GM19324 (cell line): ENCODE results near the gene PHACTR2.
"Not testable (repeated sequence)": the region's sequence is repeated elsewhere in the genome, so short reads cannot be mapped to it uniquely, and the experiment has no call there.

ENCODE experiments used
- ATAC-seq: cut with Tn5 transposase; IDR thresholded peaks from one replicate; pipeline ENCODE4 v1.9.1; 2021; ENCODE audit warnings: mild to moderate bottlenecking, moderate library complexity; ENCODE audit not compliant: unreplicated experiment, low FRiP score

The PHACTR2 gene

DNA sequence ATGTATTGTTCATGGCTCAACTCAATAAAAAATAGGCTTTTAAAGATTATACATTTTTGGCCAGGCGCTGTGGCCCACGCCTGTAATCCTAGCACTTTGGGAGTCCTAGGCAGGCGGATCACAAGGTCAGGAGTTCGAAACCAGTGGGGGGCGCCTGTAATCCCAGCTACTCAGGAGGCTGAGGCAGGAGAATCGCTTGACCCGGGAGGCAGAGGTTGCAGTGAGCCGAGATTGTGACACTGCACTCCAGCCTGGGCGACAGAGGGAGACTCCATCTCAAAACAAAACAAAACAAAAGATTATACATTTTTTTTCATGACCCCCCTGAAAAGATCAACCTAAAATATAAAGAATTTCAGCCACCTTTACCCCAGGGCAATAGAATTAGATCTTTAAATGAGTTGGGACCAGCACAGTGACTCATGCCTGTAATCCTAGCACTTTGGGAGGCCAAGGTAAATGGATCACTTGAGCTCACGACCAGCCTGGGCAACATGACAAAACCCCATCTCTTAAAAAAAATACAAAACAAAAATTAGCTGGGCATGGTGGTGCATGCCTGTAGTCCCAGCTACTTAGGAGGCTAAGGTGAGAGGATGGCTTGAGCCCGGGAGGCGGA is 60.4 kb downstream of the PHACTR2 start:
- ATAC-seq, result not testable (repeated sequence)

DNA sequence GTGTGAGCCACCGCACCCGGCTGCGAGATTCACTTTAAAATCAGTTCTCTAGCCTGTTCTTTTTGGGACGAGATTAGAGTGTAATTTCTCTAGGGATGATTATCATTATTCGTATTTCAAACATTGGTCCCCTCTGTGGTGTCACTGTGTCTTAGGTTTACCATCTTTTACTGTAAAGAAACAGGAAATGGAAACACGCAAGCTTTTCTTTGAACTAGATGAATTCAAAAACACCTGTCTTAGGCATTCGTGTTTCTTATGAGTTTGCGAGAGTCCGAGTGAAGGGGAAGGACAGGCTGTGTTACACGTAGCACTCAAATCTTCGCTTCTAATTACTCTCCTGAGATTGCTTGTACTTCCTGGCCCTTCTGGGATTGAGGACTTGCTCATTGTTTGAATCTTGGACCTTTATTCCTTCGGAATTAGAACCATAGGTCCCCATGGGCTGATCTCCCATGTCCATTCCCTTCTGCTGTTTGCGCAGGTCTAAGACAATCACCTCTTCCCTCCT is 61.6 kb downstream of the PHACTR2 start:
- ATAC-seq, result no peak

GRCh38 chr6:143740213-143740612 is 62.4 kb downstream of the PHACTR2 start:
- no peak for ATAC-seq

GRCh38 chr6:143741480-143741879 is 63.7 kb downstream of the PHACTR2 start:
- no peak for ATAC-seq

DNA sequence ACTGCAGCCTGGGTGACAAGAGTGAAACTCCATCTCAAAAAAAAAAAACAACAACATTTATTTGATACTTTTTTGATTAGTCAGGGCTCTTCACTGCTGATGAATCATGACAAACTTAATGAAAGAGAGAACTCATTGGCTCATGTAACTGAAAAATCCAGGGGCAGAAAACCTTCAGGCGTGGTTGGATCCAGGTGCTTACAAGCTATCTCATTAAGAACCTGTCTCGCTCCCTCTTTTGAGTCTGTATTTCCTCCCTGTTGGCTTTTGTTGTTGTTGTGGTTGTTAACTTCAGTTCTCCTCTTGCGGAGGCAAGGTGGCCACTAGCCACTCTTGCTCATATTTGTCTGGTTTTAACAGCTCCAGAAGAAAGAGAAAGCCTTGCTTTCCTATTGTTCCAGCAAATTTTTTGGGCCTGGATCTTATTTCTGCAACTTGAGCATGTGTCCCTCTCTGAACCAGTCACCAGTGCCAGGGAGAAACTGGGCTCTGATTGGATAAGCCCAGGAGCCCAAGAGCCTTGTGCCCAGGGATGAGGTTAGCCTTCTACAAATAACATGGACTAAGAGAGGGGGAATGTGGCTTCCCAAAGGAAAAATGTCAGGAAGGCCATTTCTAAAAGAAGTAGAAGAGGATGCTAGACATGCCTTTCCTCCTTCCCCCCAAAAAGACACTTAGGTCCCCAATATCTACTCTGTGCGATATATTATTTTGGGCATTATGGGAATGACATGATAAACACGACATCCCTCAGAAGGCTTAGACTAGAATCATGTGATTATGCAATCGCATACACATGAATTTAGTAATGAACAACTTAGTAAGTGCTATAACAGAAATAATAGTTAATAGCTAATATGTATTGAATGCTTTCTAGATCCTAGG is 64.5 kb downstream of the PHACTR2 start:
- no peak for ATAC-seq

DNA sequence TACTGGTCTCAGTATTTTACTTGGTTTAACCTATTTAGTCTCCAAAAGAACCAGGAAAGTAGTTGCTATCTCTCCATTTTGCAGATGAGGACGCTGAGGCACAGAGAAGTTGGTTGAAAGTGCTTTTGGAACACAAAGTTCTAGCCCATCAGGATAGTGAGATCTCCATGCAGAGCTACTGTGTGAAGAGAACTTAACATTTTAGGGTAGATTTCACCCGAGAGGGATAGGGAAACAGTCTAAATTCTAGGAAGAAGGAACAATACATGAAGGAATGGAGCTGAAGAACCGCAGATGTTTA is 65.1 kb downstream of the PHACTR2 start:
- ATAC-seq, result no peak

GRCh38 chr6:143743301-143744166 is 65.8 kb downstream of the PHACTR2 start:
- ATAC-seq, result no peak

GRCh38 chr6:143744551-143745165 is 66.9 kb downstream of the PHACTR2 start:
- ATAC-seq, result no peak

- no peak for ATAC-seq
These were observed 67.7 kb downstream of the PHACTR2 start for GRCh38 chr6:143745166-143746133.

DNA sequence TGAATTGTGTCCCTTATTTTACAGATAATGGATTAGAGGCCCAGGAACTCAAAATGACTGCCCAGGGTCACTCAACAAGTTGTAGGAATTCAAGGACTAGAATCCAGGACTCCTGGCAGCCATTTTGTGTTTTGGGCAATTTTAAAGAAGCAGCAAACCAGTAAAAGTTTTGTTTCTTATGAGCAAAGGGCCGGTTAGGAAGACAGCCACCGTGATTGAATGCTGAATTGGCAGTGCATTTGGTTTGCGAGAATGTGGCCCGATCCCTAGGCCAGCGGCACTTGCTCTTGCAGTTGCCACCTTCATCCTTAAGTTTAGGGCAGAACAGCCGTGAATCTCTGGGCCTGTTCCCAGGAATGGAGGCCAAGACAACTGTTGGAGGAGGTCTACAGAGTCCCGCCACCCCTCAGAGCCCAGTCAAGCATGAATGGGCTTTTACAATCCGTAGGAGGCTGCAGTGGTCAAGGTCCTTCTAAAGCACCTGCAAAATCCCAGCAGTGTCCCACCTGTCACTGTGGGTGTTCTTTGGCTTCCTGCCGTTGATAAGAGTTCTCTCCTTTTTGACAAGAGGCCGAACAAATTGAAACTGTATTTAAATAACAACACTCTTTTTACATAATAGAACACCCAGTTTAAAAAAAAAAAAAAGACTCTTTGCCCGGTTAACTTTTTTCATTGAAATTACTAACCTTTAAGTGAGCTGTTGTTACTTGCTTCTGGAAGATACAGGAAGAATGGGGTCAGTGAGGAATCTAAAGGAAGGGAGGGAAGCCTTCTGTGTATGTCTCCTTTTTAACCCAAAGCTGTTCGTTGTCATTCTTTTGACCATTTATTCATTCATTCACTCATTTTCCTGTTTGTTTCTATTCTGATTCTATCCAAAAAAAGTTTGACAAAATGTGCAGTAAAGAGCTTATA is 68.7 kb downstream of the PHACTR2 start:
- ATAC-seq, result no peak

DNA sequence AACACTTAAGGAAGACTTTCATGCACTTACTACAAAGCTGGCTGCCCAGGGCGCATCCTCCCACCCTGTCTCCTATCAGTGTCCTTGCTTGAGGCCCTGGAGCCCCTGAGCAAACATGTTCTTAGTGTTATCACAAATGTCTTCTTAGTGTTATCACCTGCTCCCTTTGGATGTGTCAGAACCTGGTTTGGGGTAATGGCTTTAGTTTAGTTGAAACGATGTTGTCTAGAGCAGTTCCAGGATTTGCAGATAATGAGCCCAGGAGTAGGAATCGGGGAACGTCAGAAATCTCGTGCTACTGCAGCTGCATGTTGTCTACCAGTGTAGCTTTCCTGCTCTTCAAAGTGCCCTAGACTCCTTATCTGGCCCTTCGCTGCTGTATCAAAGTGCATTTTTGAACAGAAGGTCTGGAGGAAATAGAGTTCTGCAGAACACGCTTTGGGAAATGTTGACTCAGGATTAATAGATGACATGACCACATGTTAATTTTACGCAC is 69.6 kb downstream of the PHACTR2 start:
- no peak for ATAC-seq

DNA sequence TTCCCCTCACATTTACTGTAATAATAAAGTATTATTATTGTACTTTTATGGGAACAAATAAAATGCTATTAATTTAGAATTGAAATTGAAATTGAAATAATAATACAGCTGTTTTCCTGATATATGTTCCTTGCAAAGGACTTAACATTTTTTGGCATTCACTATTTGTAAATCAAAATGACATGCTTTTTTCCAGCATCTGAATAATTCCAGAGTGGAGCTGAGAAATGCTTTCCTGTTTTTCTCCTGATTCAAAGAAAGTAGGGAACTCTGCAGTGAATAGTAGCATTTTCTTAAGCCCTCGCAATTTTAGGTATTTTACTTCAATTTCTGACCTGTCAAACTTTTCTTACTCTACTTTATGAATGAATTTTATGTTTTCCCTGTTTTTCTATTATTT is 72.1 kb downstream of the PHACTR2 start:
- ATAC-seq, result no peak

GRCh38 chr6:143750877-143751276 is 73.1 kb downstream of the PHACTR2 start:
- no peak for ATAC-seq

- no peak for ATAC-seq
These were observed 74.7 kb downstream of the PHACTR2 start for GRCh38 chr6:143752459-143752858.

- no peak for ATAC-seq
These were observed 75.9 kb downstream of the PHACTR2 start for GRCh38 chr6:143753678-143754077.

DNA sequence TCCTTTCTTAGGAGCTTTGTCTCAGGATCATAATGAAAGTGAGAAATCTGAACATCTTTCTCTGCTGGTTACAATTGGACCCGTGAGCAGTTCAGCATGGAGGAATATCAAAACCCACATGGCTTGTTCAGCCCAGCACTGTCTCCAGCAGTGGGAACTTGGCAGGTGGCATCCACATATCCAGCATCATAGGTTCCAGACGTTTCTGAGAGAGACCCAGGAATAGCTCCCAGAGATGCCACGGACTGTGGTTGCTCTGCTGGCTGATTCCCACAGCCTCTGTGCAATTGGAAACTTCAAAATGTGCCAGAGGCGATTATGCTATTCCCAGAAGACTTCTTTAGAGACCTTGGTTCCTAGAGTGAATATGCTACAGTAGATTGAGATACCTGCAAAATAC is 76.4 kb downstream of the PHACTR2 start:
- ATAC-seq, result no peak

DNA sequence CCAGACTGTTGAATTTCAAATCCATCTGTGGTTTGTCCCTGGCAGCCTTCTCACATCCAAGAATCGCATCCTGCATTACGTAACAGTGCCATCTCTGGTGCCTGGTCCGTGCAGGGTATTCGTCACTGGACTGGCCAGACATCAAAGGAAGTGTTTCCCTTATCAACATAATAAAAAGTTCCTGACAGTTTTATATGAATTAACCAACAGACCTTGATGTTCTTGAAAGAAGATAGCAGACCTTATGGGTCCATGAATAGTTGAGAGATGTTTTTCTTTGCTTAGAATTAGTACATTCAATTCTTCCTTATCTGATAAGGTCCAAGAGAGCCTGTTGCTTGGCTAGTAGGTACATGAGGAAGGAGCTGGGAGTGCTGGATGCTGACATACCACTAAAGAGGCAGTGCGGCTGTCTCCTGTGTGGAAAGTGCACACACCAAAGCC is 77.6 kb downstream of the PHACTR2 start:
- ATAC-seq, result no peak

DNA sequence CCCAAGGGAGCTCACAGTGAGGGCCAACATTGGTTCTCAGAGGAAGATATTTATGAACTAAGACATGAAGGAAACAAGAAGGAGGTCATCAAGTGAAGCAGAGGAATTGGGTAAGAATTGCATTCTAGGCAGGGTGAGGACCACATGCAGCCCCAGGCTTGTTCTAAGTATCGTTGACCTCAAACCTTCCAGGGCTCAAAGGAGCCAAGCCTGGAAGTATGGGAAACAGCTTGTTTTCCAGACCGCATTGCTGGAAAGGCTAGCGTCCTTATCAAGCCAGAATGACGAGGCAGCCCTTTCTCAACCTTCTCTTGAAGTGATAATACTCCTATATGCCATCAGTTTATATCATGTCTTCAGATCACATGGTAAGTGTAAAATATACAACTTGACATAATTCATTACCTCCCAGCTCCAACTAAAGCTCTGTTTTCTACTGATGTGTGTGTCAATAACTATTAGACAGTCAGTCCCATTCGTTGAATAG is 79.6 kb downstream of the PHACTR2 start:
- ATAC-seq, result no peak
